ENCODE measurements around the gene USP21. TPM values are rescaled to one million over a fixed set of nuclear protein-coding genes. Genes with fewer than 3 reads are reported as not detected.

The USP21 gene
- total and polyA plus RNA-seq, 2 of the 13 experiments (the other 11 are each of a cell fraction or from before 2014, with no cell fraction given): 10.1 to 33.1 TPM

DNA sequence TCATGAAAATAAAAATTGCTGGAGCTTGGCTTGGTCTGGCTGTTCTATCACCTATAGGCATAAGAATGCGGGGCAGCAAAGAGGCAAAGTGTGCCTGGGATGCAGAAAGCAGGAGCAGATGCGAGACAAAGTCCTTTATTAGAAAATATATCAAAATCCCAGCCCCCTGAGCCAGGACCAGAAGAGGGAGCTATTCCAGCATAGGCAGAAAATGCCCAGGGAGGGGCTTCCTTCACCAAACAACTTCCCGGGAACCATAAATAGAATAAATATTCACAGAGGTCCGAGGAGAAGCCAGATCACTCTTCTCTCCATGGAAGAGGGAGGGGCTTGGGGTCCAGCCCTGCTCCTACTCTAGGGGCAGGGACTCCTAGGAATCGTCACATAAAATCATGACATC lies 11.9 kb downstream of the USP21 start:
- H3K79me2 ChIP-seq (ENCODE audit: insufficient read depth, low read length): peaks cover 2% of the 10 kb centered on the region
- H2AFZ ChIP-seq (ENCODE audit: low read length): no peak overlapping the region
- H3K9ac ChIP-seq (ENCODE audit: insufficient read depth, low read depth, low read length): no peak overlapping the region
- H3K4me2 ChIP-seq (ENCODE audit: low read depth, low read length): no peak overlapping the region
- ChIA-PET POLR2A (no interaction called here), CTCF (ENCODE audit: low intra/inter-chr PET ratio, low total read pairs) (no interaction called here)
- H3K4me3 ChIP-seq (replicated peaks in 1 of 3; ENCODE audit: insufficient read depth in 1 of 3, low read depth in 2 of 3, low read length in 3 of 3): no peak overlapping the region
- no peaks in the 10 kb centered on the region for H3K27me3 ChIP-seq (ENCODE audit: control insufficient read depth in 1 of 2, insufficient read depth in 2 of 2, low read length in 2 of 2)
- H3K9me3 ChIP-seq (ENCODE audit: low read length): no peaks in the 10 kb centered on the region
- no peak for TF ChIP-seq JUNB (CRISPR knock-in tag; IDR thresholded peaks at IDR 0.05; ENCODE audit: borderline replicate concordance)
- no peak for TF ChIP-seq ETS1 (CRISPR knock-in tag; IDR thresholded peaks at IDR 0.05)
- TF ChIP-seq SATB2 (CRISPR knock-in tag; IDR thresholded peaks at IDR 0.05): no peak
- no peak for TF ChIP-seq GPN1 (CRISPR knock-in tag; IDR thresholded peaks at IDR 0.05; ENCODE audit: borderline replicate concordance)
- TF ChIP-seq, protein P1, sequence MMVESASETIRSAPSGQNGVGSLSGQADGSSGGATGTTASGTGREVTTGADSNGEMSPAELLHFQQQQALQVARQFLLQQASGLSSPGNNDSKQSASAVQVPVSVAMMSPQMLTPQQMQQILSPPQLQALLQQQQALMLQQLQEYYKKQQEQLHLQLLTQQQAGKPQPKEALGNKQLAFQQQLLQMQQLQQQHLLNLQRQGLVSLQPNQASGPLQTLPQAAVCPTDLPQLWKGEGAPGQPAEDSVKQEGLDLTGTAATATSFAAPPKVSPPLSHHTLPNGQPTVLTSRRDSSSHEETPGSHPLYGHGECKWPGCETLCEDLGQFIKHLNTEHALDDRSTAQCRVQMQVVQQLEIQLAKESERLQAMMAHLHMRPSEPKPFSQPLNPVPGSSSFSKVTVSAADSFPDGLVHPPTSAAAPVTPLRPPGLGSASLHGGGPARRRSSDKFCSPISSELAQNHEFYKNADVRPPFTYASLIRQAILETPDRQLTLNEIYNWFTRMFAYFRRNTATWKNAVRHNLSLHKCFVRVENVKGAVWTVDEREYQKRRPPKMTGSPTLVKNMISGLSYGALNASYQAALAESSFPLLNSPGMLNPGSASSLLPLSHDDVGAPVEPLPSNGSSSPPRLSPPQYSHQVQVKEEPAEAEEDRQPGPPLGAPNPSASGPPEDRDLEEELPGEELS (CRISPR knock-in tag; IDR thresholded peaks at IDR 0.05): no peak
- no peak for TF ChIP-seq FLYWCH1 (CRISPR knock-in tag; IDR thresholded peaks at IDR 0.05)
- TF ChIP-seq TBX2 (CRISPR knock-in tag; IDR thresholded peaks at IDR 0.05; ENCODE audit: borderline replicate concordance): no peak
- no peak for TF ChIP-seq YEATS4 (CRISPR knock-in tag; IDR thresholded peaks at IDR 0.05; ENCODE audit: borderline replicate concordance)
- TF ChIP-seq KDM2A (CRISPR knock-in tag; IDR thresholded peaks at IDR 0.05; ENCODE audit: borderline replicate concordance, low read depth): no peak
- TF ChIP-seq MAFK (conservative IDR thresholded peaks at IDR 0.05 in 1 of 2, IDR thresholded peaks at IDR 0.05 in 1 of 2; ENCODE audit: low read length in 2 of 2): no peak
- no peak for TF ChIP-seq ZNF580 (CRISPR knock-in tag; IDR thresholded peaks at IDR 0.05; ENCODE audit: borderline replicate concordance, low read depth)
- 84% methylated on average over 5 of the region's 5 CpGs for WGBS (ENCODE audit: low lambda C conversion rate)
- H3K27ac ChIP-seq (ENCODE audit: extremely low read length, insufficient read depth, low read length): no peak overlapping the region
- ATAC-seq (no peak), DNase-seq (ENCODE audit: low spot score) (no peak), FAIRE-seq (no peak)
- BruUV-seq (replicated peaks): no TSS peak
- H3K4me1 ChIP-seq (ENCODE audit: insufficient read depth, low read length): peaks cover 16% of the 10 kb centered on the region
- no peaks in the 10 kb centered on the region for H4K20me1 ChIP-seq (ENCODE audit: insufficient read depth, low read length)
- intact Hi-C loops (cut with micrococcal nuclease; ENCODE audit: unreplicated experiment): no loop called here
- H3K36me3 ChIP-seq (replicated peaks in 1 of 2; ENCODE audit: control insufficient read depth in 1 of 2, insufficient read depth in 2 of 2, low read length in 2 of 2): peaks cover 11 to 43% of the 10 kb centered on the region in 2 experiments
- in situ Hi-C loops (cut with HindIII; ENCODE audit: extremely low pct_ligation_motif_present, low pct_unique_long_range_greater_than_20kb): no loop called here
